ENCODE results near the gene GLIS1.

The GLIS1 gene

GRCh38 chr1:53548031-53548491 lies 190.9 kb downstream of the GLIS1 start:
- Histone ChIP-seq H3K4me3 (ENCODE audit: low read length) (no peak overlapping the region), H3K4me1 (ENCODE audit: control insufficient read depth, low read length) (no peaks in the 10 kb centered on the region), H3K9me3 (ENCODE audit: control insufficient read depth, insufficient read depth, low read length) (no peaks in the 10 kb centered on the region), H3K36me3 (ENCODE audit: control insufficient read depth, low read length) (no peaks in the 10 kb centered on the region), H4K20me1 (ENCODE audit: control insufficient read depth, insufficient read depth, low read depth, low read length) (no peaks in the 10 kb centered on the region), H3K4me2 (ENCODE audit: low read length) (no peak overlapping the region), H3K27me3 (ENCODE audit: control insufficient read depth, low read length) (peaks cover 4% of the 10 kb centered on the region; the same call in 1 of the 2 replicates), H3F3A (ENCODE audit: control insufficient read depth, insufficient read depth) (no peaks in the 10 kb centered on the region), H3K9me2 (replicated peaks; ENCODE audit: control insufficient read depth, low read length) (no peaks in the 10 kb centered on the region), H3K27ac (ENCODE audit: low read depth, low read length) (no peak overlapping the region), H3K79me2 (ENCODE audit: control insufficient read depth, low read length) (no peaks in the 10 kb centered on the region)
- TF ChIP-seq CTCF (IDR thresholded peaks at IDR 0.05; ENCODE audit: low read depth, low read length, poor library complexity, severe bottlenecking) (no peak), EZH2phosphoT487 (IDR thresholded peaks at IDR 0.05; ENCODE audit: borderline replicate concordance, low read length) (no peak)

DNA sequence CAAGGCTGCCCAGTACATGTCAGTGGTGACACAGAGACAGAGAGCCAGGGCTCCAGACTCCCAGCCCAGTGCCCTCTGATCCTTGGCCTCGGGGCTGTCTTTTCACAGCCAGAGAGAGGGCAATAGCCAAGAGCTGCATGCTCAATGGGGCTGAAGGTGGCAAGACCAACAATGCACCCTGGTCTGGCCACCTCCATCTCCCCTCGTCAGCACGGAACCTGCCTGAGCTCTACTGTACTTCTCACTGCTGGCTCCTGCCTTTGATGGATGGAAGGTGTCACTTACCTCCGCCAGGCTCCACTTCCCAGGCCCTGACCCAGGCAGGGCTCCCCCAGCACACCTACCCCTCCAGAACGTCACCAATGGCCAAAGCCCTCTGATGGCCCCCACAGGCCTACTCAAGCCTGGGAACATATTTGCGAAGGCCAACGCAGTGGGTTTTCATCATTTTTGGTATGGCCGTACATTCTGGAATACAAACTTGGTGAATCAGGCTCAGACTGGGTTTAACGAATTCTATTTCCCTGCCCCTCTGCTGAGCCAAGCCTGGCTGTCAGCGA lies 191.7 kb downstream of the GLIS1 start:
- Histone ChIP-seq H3K4me1 (ENCODE audit: control insufficient read depth, low read length) (no peaks in the 10 kb centered on the region), H3K27me3 (ENCODE audit: control insufficient read depth, low read length) (peaks cover 4% of the 10 kb centered on the region; the same call in 1 of the 2 replicates), H3K9me3 (ENCODE audit: control insufficient read depth, insufficient read depth, low read length) (no peaks in the 10 kb centered on the region), H3K4me2 (ENCODE audit: low read length) (no peak overlapping the region), H4K20me1 (ENCODE audit: control insufficient read depth, insufficient read depth, low read depth, low read length) (no peaks in the 10 kb centered on the region), H3K79me2 (ENCODE audit: control insufficient read depth, low read length) (no peaks in the 10 kb centered on the region), H3K27ac (ENCODE audit: low read depth, low read length) (no peak overlapping the region), H3K36me3 (ENCODE audit: control insufficient read depth, low read length) (no peaks in the 10 kb centered on the region), H3K9me2 (replicated peaks; ENCODE audit: control insufficient read depth, low read length) (no peaks in the 10 kb centered on the region), H3F3A (ENCODE audit: control insufficient read depth, insufficient read depth) (no peaks in the 10 kb centered on the region), H3K4me3 (ENCODE audit: low read length) (no peak overlapping the region)
- TF ChIP-seq CTCF (IDR thresholded peaks at IDR 0.05; ENCODE audit: low read depth, low read length, poor library complexity, severe bottlenecking) = no peak
- TF ChIP-seq EZH2phosphoT487 (IDR thresholded peaks at IDR 0.05; ENCODE audit: borderline replicate concordance, low read length) = no peak

GRCh38 chr1:53546409-53547155 lies 192.4 kb downstream of the GLIS1 start:
- Histone ChIP-seq H3K36me3 (ENCODE audit: control insufficient read depth, low read length) (no peaks in the 10 kb centered on the region), H3K4me3 (ENCODE audit: low read length) (no peak overlapping the region), H3K9me2 (replicated peaks; ENCODE audit: control insufficient read depth, low read length) (no peaks in the 10 kb centered on the region), H3K4me1 (ENCODE audit: control insufficient read depth, low read length) (no peaks in the 10 kb centered on the region), H3K79me2 (ENCODE audit: control insufficient read depth, low read length) (no peaks in the 10 kb centered on the region), H3K27me3 (ENCODE audit: control insufficient read depth, low read length) (no peaks in the 10 kb centered on the region), H3K27ac (ENCODE audit: low read depth, low read length) (no peak overlapping the region), H3K4me2 (ENCODE audit: low read length) (no peak overlapping the region), H3F3A (ENCODE audit: control insufficient read depth, insufficient read depth) (no peaks in the 10 kb centered on the region), H3K9me3 (ENCODE audit: control insufficient read depth, insufficient read depth, low read length) (no peaks in the 10 kb centered on the region), H4K20me1 (ENCODE audit: control insufficient read depth, insufficient read depth, low read depth, low read length) (no peaks in the 10 kb centered on the region)
- no peak for TF ChIP-seq CTCF (IDR thresholded peaks at IDR 0.05; ENCODE audit: low read depth, low read length, poor library complexity, severe bottlenecking)
- no peak for TF ChIP-seq EZH2phosphoT487 (IDR thresholded peaks at IDR 0.05; ENCODE audit: borderline replicate concordance, low read length)

Measured in DOHH2 (cell line).